Gastrocnemius medialis (tissue), 4 donors: ENCODE data around the gene COL4A1.

ENCODE experiments used
- POLR2A ChIP-seq, 2 donors: fragments of 450-650 bp; IDR thresholded peaks; one replicate each; pipeline ENCODE4 v1.6.1; 2017; ENCODE audit warnings: antibody characterized with exemption in 2 of 2, mild to moderate bottlenecking in 2 of 2, moderate library complexity in 2 of 2
- TF ChIP-seq, protein P1 (sequence below), 5 experiments: fragments of 450-650 bp in 3 of 5; fragments of 200-600 bp in 2 of 5; sonication (generic) in 2 of 5; IDR thresholded peaks in 4 of 5; conservative IDR thresholded peaks in 1 of 5; 1 replicate in 4 of 5; 2 replicates in 1 of 5; pipeline ENCODE4 v1.5.1; 2016 to 2019; ENCODE audit warnings: antibody characterized with exemption in 5 of 5, mild to moderate bottlenecking in 3 of 5, moderate library complexity in 3 of 5

DNA sequence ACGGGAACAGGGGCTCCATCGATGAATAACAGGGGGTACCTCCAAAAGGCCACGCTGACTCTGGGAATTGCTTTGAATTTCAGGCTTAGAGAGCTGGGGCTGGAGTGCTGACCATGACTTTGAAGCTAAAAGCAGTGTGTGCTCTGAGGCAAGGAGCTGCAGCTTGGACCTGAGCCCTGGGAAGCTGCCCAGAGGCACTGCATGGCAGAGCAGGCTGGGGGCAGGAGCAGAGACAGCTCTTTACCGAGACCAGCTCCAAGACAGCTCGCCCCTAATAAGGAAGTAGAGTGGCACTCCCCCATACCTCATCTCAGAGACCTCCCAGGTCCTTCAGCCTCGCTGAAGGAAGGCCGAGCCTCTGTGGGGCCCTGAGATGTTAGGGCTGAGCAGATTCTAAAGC is 200.2 kb downstream of the COL4A1 start:
- TF ChIP-seq, protein P1, sequence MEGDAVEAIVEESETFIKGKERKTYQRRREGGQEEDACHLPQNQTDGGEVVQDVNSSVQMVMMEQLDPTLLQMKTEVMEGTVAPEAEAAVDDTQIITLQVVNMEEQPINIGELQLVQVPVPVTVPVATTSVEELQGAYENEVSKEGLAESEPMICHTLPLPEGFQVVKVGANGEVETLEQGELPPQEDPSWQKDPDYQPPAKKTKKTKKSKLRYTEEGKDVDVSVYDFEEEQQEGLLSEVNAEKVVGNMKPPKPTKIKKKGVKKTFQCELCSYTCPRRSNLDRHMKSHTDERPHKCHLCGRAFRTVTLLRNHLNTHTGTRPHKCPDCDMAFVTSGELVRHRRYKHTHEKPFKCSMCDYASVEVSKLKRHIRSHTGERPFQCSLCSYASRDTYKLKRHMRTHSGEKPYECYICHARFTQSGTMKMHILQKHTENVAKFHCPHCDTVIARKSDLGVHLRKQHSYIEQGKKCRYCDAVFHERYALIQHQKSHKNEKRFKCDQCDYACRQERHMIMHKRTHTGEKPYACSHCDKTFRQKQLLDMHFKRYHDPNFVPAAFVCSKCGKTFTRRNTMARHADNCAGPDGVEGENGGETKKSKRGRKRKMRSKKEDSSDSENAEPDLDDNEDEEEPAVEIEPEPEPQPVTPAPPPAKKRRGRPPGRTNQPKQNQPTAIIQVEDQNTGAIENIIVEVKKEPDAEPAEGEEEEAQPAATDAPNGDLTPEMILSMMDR (IDR thresholded peaks at IDR 0.05 in 4 of 5, conservative IDR thresholded peaks at IDR 0.05 in 1 of 5): no peak
- no peak for TF ChIP-seq POLR2A (IDR thresholded peaks at IDR 0.05)
